Peyer's patch (tissue), 4 donors: ENCODE results near the gene GUCA2A. TPM values are rescaled to one million over a fixed set of nuclear protein-coding genes. Genes with fewer than 3 reads are reported as not detected.

ENCODE experiments used
- DNase-seq, 3 donors: peaks; one replicate each; pipeline ENCODE4 v3.0.0-alpha.2; 2017 to 2019
- H3K27ac ChIP-seq, 4 donors: fragments of 200-600 bp; sonication (generic); one replicate each; pipeline ENCODE4 v1.5.1; 2016 to 2019
- H3K27me3 ChIP-seq, 2 donors: fragments of 200-600 bp; sonication (generic); one replicate each; pipeline ENCODE4 v1.5.1; 2019
- H3K36me3 ChIP-seq, 3 donors: fragments of 200-600 bp; sonication (generic); one replicate each; pipeline ENCODE4 v1.5.1; 2016 to 2019
- H3K4me1 ChIP-seq, 4 donors: fragments of 200-600 bp; sonication (generic); one replicate each; pipeline ENCODE4 v1.5.1; 2016 to 2019
- H3K4me3 ChIP-seq, 4 donors: fragments of 200-600 bp; sonication (generic); 1 replicate in 3 of 4; 2 replicates in 1 of 4; pipeline ENCODE4 v1.5.1; 2016 to 2019; ENCODE audit warnings: mild to moderate bottlenecking in 1 of 4
- H3K9me3 ChIP-seq, 4 donors: fragments of 200-600 bp; sonication (generic); one replicate each; pipeline ENCODE4 v1.5.1; 2016 to 2019; ENCODE audit warnings: mild to moderate bottlenecking in 1 of 4
- CTCF ChIP-seq, 6 experiments: fragments of 450-650 bp in 4 of 6; fragments of 200-600 bp in 2 of 6; sonication (generic) in 1 of 6; IDR thresholded peaks; one replicate each; pipeline ENCODE4 v1.5.1; 2017 to 2019; ENCODE audit warnings: antibody characterized with exemption in 6 of 6, mild to moderate bottlenecking in 3 of 6, moderate library complexity in 1 of 6
- POLR2A ChIP-seq, 2 donors: fragments of 450-650 bp; IDR thresholded peaks; one replicate each; pipeline ENCODE4 v1.5.1; 2017; ENCODE audit warnings: antibody characterized with exemption in 2 of 2, mild to moderate bottlenecking in 2 of 2, moderate library complexity in 2 of 2
- total RNA-seq, 4 donors: library from RNA; depleted of rRNA; stranded (reverse); fragments of >200 nt; gene quantifications; one replicate each; pipeline ENCODE4 v1.1.0, GENCODE V29; 2016

Gene GUCA2A
- total RNA-seq, 4 donors from 2014 or later, result 27.2 to 4,654 (median 2,038) TPM

GRCh38 chr1:42128499-42128898, 36.0 kb downstream of the GUCA2A start:
- Histone ChIP-seq H3K4me1 (no peaks in the 10 kb centered on the region), H3K4me3 (no peak overlapping the region)
- no peak for DNase-seq

GRCh38 chr1:42127767-42128166, 36.8 kb downstream of the GUCA2A start:
- H3K9me3 ChIP-seq, result no peaks in the 10 kb centered on the region
- no peak overlapping the region for H3K4me3 ChIP-seq
- TF ChIP-seq POLR2A (IDR thresholded peaks at IDR 0.05) (no peak), CTCF (IDR thresholded peaks at IDR 0.05) (no peak)
- H3K27me3 ChIP-seq, result no peaks in the 10 kb centered on the region
- H3K4me1 ChIP-seq, result no peaks in the 10 kb centered on the region
- H3K27ac ChIP-seq, result no peak overlapping the region
- no peak for DNase-seq
- no peaks in the 10 kb centered on the region for H3K36me3 ChIP-seq

More at GRCh38 chr1:42128499-42128898, 36.0 kb downstream of the GUCA2A start:
- H3K36me3 ChIP-seq, result no peaks in the 10 kb centered on the region
- H3K27ac ChIP-seq, result no peak overlapping the region
- no peaks in the 10 kb centered on the region for H3K9me3 ChIP-seq
- H3K27me3 ChIP-seq, result no peaks in the 10 kb centered on the region
- TF ChIP-seq POLR2A (IDR thresholded peaks at IDR 0.05), result no peak
- no peak for TF ChIP-seq CTCF (IDR thresholded peaks at IDR 0.05)

GRCh38 chr1:42125552-42125951, 39.0 kb downstream of the GUCA2A start:
- Histone ChIP-seq H3K4me3 (no peak overlapping the region), H3K4me1 (no peaks in the 10 kb centered on the region), H3K27ac (no peak overlapping the region), H3K9me3 (no peaks in the 10 kb centered on the region), H3K36me3 (no peaks in the 10 kb centered on the region), H3K27me3 (no peaks in the 10 kb centered on the region)
- no peak for DNase-seq
- TF ChIP-seq CTCF (IDR thresholded peaks at IDR 0.05) (no peak), POLR2A (IDR thresholded peaks at IDR 0.05) (no peak)

GRCh38 chr1:42122408-42122807, 42.1 kb downstream of the GUCA2A start:
- H3K4me1 ChIP-seq, result no peaks in the 10 kb centered on the region
- H3K27me3 ChIP-seq, result no peaks in the 10 kb centered on the region
- no peak overlapping the region for H3K27ac ChIP-seq
- TF ChIP-seq POLR2A (IDR thresholded peaks at IDR 0.05) (no peak), CTCF (IDR thresholded peaks at IDR 0.05) (no peak)
- no peak for DNase-seq
- no peaks in the 10 kb centered on the region for H3K36me3 ChIP-seq
- H3K9me3 ChIP-seq, result no peaks in the 10 kb centered on the region
- H3K4me3 ChIP-seq, result no peak overlapping the region

GRCh38 chr1:42118125-42118524, 46.4 kb downstream of the GUCA2A start:
- TF ChIP-seq POLR2A (IDR thresholded peaks at IDR 0.05) (no peak), CTCF (IDR thresholded peaks at IDR 0.05) (no peak)

GRCh38 chr1:42117214-42117613, 47.3 kb downstream of the GUCA2A start:
- DNase-seq, result no peak
- Histone ChIP-seq H3K4me1 (no peaks in the 10 kb centered on the region), H3K9me3 (no peaks in the 10 kb centered on the region), H3K4me3 (no peak overlapping the region), H3K27me3 (no peaks in the 10 kb centered on the region), H3K36me3 (no peaks in the 10 kb centered on the region), H3K27ac (no peak overlapping the region)
- TF ChIP-seq CTCF (IDR thresholded peaks at IDR 0.05) (no peak), POLR2A (IDR thresholded peaks at IDR 0.05) (no peak)

More at GRCh38 chr1:42118125-42118524, 46.4 kb downstream of the GUCA2A start:
- DNase-seq, result no peak
- no peaks in the 10 kb centered on the region for H3K36me3 ChIP-seq
- no peaks in the 10 kb centered on the region for H3K27me3 ChIP-seq
- no peak overlapping the region for H3K4me3 ChIP-seq
- H3K4me1 ChIP-seq, result no peaks in the 10 kb centered on the region
- no peak overlapping the region for H3K27ac ChIP-seq
- no peaks in the 10 kb centered on the region for H3K9me3 ChIP-seq
